OCI-LY7 (cell line): Measurements from ENCODE around the gene TSPAN1. TPM values are rescaled to one million over a fixed set of nuclear protein-coding genes. Genes with fewer than 3 reads are reported as not detected.

ENCODE experiments used
- BruUV-seq: library from RNA; stranded (reverse); fragments of 400-500 nt; replicated peaks from 2 replicates; lab custom pipeline; 2021; lab: Mats Ljungman, UMichigan
- CTCF ChIA-PET: fragments of 300-600 bp; sonication (Branson Sonifier 250); formaldehyde crosslinking; loops from one replicate; lab custom pipeline; 2022; ENCODE audit warnings: antibody characterized with exemption; ENCODE audit not compliant: unreplicated experiment; lab: Charles Lee
- POLR2A ChIA-PET: fragments of 300-600 bp; sonication (Branson Sonifier 250); formaldehyde crosslinking; loops from one replicate; lab custom pipeline; 2022; ENCODE audit warnings: antibody characterized with exemption; lab: Charles Lee
- DNase-seq: peaks from one replicate; pipeline ENCODE4 v3.0.0-alpha.2; 2015; ENCODE audit warnings: low spot score
- H2AFZ ChIP-seq: fragments of 200-600 bp; sonication (generic), shearing (Covaris generic); 2 replicates; pipeline ENCODE4 v1.6.1; 2014; ENCODE audit warnings: mild to moderate bottlenecking, antibody characterized with exemption, low read length, moderate library complexity
- H3K27ac ChIP-seq: fragments of 200-600 bp; sonication (generic); 2 replicates; pipeline ENCODE4 v1.5.1; 2014; ENCODE audit warnings: mixed run types, low read depth, mild to moderate bottlenecking, moderate library complexity, low read length, inconsistent platforms; ENCODE audit not compliant: poor library complexity, severe bottlenecking
- H3K36me3 ChIP-seq: fragments of 200-600 bp; sonication (generic); 2 replicates; pipeline ENCODE4 v1.6.1; 2014; ENCODE audit warnings: mild to moderate bottlenecking, antibody characterized with exemption, low read length, moderate library complexity, mixed read lengths; ENCODE audit not compliant: insufficient read depth
- H3K4me1 ChIP-seq: fragments of 200-600 bp; sonication (generic); 2 replicates; pipeline ENCODE4 v1.5.1; 2014; ENCODE audit warnings: mild to moderate bottlenecking, low read length; ENCODE audit not compliant: insufficient read depth, poor library complexity, severe bottlenecking
- H3K4me2 ChIP-seq: fragments of 200-600 bp; sonication (generic); 2 replicates; pipeline ENCODE4 v1.6.1; 2014; ENCODE audit warnings: mild to moderate bottlenecking, low read length
- H3K4me3 ChIP-seq: fragments of 200-600 bp; sonication (generic); 2 replicates; pipeline ENCODE4 v1.5.1; 2014; ENCODE audit warnings: mild to moderate bottlenecking, low read depth, low read length; ENCODE audit not compliant: poor library complexity, severe bottlenecking
- H3K79me2 ChIP-seq: fragments of 200-600 bp; sonication (generic); 2 replicates; pipeline ENCODE4 v1.6.1; 2016; ENCODE audit warnings: low read depth, mild to moderate bottlenecking, low read length, moderate library complexity, mixed read lengths; ENCODE audit not compliant: insufficient read depth
- H3K9me2 ChIP-seq: fragments of 200-600 bp; sonication (generic); 2 replicates; pipeline ENCODE4 v1.6.1; 2016; ENCODE audit warnings: mild to moderate bottlenecking, low read length, mixed read lengths; ENCODE audit not compliant: insufficient read depth
- H3K9me3 ChIP-seq: fragments of 200-600 bp; sonication (generic); 2 replicates; pipeline ENCODE4 v1.6.1; 2014; ENCODE audit warnings: mild to moderate bottlenecking, mixed run types, low read length, mixed read lengths
- H4K20me1 ChIP-seq: fragments of 200-600 bp; sonication (generic); 2 replicates; pipeline ENCODE4 v1.6.1; 2014; ENCODE audit warnings: mild to moderate bottlenecking, antibody characterized with exemption, low read length, moderate library complexity, mixed read lengths; ENCODE audit not compliant: insufficient read depth
- EZH2phosphoT487 ChIP-seq: fragments of 200-600 bp; sonication (generic); IDR thresholded peaks from 2 replicates; pipeline ENCODE4 v1.6.1; 2018; ENCODE audit warnings: low read depth, borderline replicate concordance, mild to moderate bottlenecking, mixed run types, antibody characterized with exemption, low read length, moderate library complexity, mixed read lengths
- intact Hi-C: fragments of 100-400 bp; cut with micrococcal nuclease; formaldehyde crosslinking; loops from one replicate; pipeline ENCODE4 v1.10.0; 2022; ENCODE audit not compliant: unreplicated experiment
- total RNA-seq, 2 experiments: library from RNA; depleted of rRNA in 1 of 2; stranded (reverse); fragments of >200 nt in 1 of 2; shearing (Covaris generic) in 1 of 2; gene quantifications; 2 replicates each; pipeline ENCODE4 v1.2.3, GENCODE V29; 2014 to 2022
- TF ChIP-seq, protein P1 (sequence below): fragments of 200-600 bp; sonication (generic); conservative IDR thresholded peaks from 2 replicates; pipeline ENCODE4 v1.5.1; 2014; ENCODE audit warnings: mild to moderate bottlenecking, antibody characterized with exemption, low read length, moderate library complexity, mixed read lengths

Gene TSPAN1
- total RNA-seq, 2 experiments from 2014 or later: not detected

DNA sequence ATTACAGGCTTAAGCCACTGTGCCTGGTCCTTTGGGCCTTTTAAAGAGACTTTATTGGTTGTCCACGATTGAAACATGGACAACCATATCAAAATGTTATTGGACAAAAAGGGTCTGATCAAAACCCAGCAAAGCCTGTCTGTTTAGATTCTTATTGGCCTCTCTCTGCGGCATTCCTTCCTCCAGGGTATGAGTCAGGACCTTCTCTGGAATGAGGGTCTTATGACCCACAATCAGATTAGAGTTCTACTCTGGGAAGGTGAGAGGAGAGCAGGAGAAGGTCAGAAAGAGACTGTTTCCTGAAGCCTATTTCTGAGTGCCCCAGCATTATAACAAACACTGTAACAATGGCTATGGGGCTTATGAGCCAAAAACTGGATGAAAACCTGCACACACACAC lies 36.2 kb downstream of the TSPAN1 start:
- Histone ChIP-seq H3K9me2 (no peaks in the 10 kb centered on the region), H3K4me1 (peaks cover 6% of the 10 kb centered on the region), H3K79me2 (no peaks in the 10 kb centered on the region), H3K9me3 (no peaks in the 10 kb centered on the region), H2AFZ (no peak overlapping the region), H3K36me3 (no peaks in the 10 kb centered on the region), H3K4me3 (no peak overlapping the region), H3K4me2 (no peak overlapping the region), H3K27ac (no peak overlapping the region), H4K20me1 (no peaks in the 10 kb centered on the region)
- CTCF ChIA-PET: no interaction called here
- intact Hi-C loops: no loop called here
- no TSS peak for BruUV-seq
- POLR2A ChIA-PET: no interaction called here
- no peak for DNase-seq
- no peak for TF ChIP-seq EZH2phosphoT487
- TF ChIP-seq, protein P1, sequence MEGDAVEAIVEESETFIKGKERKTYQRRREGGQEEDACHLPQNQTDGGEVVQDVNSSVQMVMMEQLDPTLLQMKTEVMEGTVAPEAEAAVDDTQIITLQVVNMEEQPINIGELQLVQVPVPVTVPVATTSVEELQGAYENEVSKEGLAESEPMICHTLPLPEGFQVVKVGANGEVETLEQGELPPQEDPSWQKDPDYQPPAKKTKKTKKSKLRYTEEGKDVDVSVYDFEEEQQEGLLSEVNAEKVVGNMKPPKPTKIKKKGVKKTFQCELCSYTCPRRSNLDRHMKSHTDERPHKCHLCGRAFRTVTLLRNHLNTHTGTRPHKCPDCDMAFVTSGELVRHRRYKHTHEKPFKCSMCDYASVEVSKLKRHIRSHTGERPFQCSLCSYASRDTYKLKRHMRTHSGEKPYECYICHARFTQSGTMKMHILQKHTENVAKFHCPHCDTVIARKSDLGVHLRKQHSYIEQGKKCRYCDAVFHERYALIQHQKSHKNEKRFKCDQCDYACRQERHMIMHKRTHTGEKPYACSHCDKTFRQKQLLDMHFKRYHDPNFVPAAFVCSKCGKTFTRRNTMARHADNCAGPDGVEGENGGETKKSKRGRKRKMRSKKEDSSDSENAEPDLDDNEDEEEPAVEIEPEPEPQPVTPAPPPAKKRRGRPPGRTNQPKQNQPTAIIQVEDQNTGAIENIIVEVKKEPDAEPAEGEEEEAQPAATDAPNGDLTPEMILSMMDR: no peak

DNA sequence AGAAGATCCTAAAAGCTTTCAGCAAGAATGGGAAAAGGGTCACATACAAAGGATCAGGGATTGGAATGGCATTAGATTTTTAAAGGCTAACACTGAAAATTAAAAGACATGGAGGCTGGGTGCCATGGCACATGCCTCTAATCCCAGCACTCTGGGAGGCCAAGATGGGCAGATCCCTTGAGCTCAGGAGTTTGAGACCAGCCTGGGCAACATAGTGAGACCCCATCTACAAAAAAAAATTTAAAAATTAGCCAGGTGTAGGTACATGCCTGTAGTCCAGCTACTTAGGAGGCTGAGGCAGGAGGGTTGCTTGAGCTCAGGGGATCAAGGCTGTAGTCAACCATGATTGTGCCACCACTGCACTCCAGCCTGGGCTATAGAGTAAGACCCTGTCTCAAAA lies 40.6 kb downstream of the TSPAN1 start:
- CTCF ChIA-PET: no interaction called here
- intact Hi-C loops: no loop called here

DNA sequence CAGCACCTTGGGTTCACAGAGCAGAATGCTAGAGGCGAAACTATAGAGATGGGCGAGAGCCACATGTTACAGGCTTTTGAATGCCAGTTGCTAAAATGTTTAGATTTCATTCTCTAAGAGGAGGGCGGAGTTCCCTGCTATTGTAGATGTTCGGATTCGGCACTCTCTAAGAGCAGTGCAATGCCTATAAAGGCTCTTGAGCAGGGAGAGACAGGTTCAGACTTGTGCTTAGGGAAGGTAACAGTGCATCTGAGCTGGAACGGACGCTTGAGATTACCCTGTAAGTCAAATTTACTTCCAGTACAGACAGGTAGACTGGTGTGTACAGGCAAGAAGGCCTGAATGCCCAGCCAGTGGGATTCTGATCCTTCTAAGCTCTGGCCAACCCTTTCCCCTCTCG lies 43.6 kb downstream of the TSPAN1 start:
- ChIA-PET POLR2A (no interaction called here), CTCF (interaction anchor here (1.4 kb wide), 1 partner anchor 29 kb away, joined by 3 read pairs; no protein-coding TSS in a partner anchor)
- Histone ChIP-seq H3K4me2 (no peak overlapping the region), H2AFZ (no peak overlapping the region), H4K20me1 (no peaks in the 10 kb centered on the region), H3K27ac (no peak overlapping the region), H3K9me2 (no peaks in the 10 kb centered on the region), H3K9me3 (no peaks in the 10 kb centered on the region), H3K79me2 (no peaks in the 10 kb centered on the region), H3K4me3 (no peak overlapping the region), H3K36me3 (no peaks in the 10 kb centered on the region), H3K4me1 (peaks cover 15% of the 10 kb centered on the region)
- intact Hi-C loops: no loop called here
- TF ChIP-seq, protein P1: no peak
- TF ChIP-seq EZH2phosphoT487: no peak
- BruUV-seq: no TSS peak
- DNase-seq: no peak

More for the DNA sequence above, 40.6 kb downstream of the TSPAN1 start:
- no peak for DNase-seq
- TF ChIP-seq, protein P1: no peak
- TF ChIP-seq EZH2phosphoT487: no peak
- no peaks in the 10 kb centered on the region for H3K79me2 ChIP-seq
- POLR2A ChIA-PET: no interaction called here
- H3K4me2 ChIP-seq: no peak overlapping the region
- BruUV-seq: no TSS peak
- H3K9me2 ChIP-seq: no peaks in the 10 kb centered on the region
- H3K36me3 ChIP-seq: no peaks in the 10 kb centered on the region
- no peaks in the 10 kb centered on the region for H3K9me3 ChIP-seq
- no peak overlapping the region for H3K4me3 ChIP-seq
- H3K27ac ChIP-seq: no peak overlapping the region
- no peaks in the 10 kb centered on the region for H4K20me1 ChIP-seq
- H3K4me1 ChIP-seq: no peaks in the 10 kb centered on the region
- H2AFZ ChIP-seq: no peak overlapping the region
